Activated B cell treated with CpG ODN at 0.5 μM for 24 hours (primary cell): ENCODE measurements around the gene TMEM51. TPM values are rescaled to one million over a fixed set of nuclear protein-coding genes. Genes with fewer than 3 reads are reported as not detected.

Source experiments
- ATAC-seq: fragments of 200-7000 bp; cut with Tn5 transposase; one replicate; pipeline ENCODE4 v1.10.0; 2021; ENCODE audit warnings: low read depth, mild to moderate bottlenecking, moderate library complexity
- CTCF ChIA-PET: fragments of 350-600 bp; sonication (Branson Sonifier 250); formaldehyde crosslinking; loops from one replicate; lab custom pipeline; 2021; ENCODE audit warnings: antibody characterized with exemption; lab: Charles Lee
- POLR2A ChIA-PET: fragments of 350-600 bp; sonication (Branson Sonifier 250); formaldehyde crosslinking; loops from one replicate; lab custom pipeline; 2021; ENCODE audit warnings: antibody characterized with exemption; lab: Charles Lee
- DNase-seq: peaks from one replicate; pipeline ENCODE4 v3.0.0; 2022
- H3K27ac Mint-ChIP-seq: one replicate; pipeline ENCODE4 v1.8.0; 2020; ENCODE audit warnings: mixed read lengths
- H3K27me3 Mint-ChIP-seq: one replicate; pipeline ENCODE4 v1.8.0; 2021; ENCODE audit warnings: mixed read lengths
- H3K36me3 Mint-ChIP-seq: one replicate; pipeline ENCODE4 v1.8.0; 2021; ENCODE audit warnings: low read depth, mixed read lengths
- H3K4me1 Mint-ChIP-seq: one replicate; pipeline ENCODE4 v1.8.0; 2021; ENCODE audit warnings: mixed read lengths
- H3K4me3 Mint-ChIP-seq: one replicate; pipeline ENCODE4 v1.8.0; 2020; ENCODE audit warnings: mild to moderate bottlenecking, mixed read lengths
- H3K9me3 Mint-ChIP-seq: one replicate; pipeline ENCODE4 v1.8.0; 2020; ENCODE audit warnings: mixed read lengths
- intact Hi-C: fragments of 100-400 bp; cut with micrococcal nuclease; formaldehyde crosslinking; loops from one replicate; pipeline ENCODE4 v1.15.1; 2024
- total RNA-seq: library from RNA; stranded (reverse); gene quantifications from 2 replicates; pipeline ENCODE4 v1.2.3, GENCODE V29; 2022
- TF ChIP-seq, protein P1 (sequence below): fragments of 200-600 bp; IDR thresholded peaks from one replicate; pipeline ENCODE4 v1.8.0; 2022; ENCODE audit warnings: antibody characterized with exemption, mild to moderate bottlenecking

The TMEM51 gene
- total RNA-seq, 1 donor from 2014 or later, result not detected

DNA sequence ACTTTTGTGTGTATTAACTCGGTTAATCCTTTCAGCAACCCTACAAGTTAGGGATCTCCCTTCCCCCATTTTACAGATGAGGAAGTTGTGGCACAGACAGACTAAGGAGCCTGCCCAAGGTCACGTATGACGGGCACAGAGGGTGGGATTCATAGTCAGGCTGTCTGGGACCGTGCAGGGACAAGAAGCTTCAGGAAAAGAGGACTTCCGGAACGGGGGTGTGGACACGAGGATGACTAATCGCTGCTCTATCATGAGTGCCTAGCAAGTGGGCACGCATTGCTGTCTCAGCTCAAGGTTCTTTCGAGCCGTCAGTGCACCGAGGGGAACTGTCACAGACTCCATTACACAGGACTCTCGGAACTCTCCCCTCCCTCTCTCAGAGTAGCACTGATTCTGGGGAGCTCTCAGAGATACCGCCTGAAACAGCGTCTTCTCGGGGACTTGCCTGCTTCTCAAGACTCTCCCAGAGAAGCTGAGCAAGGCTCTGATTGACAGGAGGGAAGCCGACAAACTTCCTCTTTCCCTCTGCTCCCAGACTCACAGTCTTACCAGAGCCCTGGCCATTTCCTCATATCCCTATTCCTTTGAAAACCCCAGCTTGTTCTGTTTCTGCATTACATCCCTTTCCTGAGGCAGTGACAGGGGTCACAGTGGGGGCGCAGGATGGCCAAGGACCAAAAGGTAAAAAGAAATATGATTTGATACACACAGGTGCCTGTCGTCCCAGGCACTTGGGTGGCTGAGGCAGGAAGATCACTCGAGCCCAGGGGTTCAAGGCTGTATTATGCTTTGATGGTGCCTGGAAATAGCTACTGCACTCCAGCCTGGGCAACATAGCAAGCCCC is 107.8 kb downstream of the TMEM51 start:
- POLR2A ChIA-PET, result no interaction called here
- ATAC-seq, result no peak
- Mint-ChIP-seq H3K36me3 (no peaks in the 10 kb centered on the region), H3K4me3 (peak overlapping the region; percentile 52), H3K4me1 (peaks cover 12% of the 10 kb centered on the region), H3K27me3 (peaks cover 28% of the 10 kb centered on the region), H3K27ac (no peak overlapping the region), H3K9me3 (peaks cover 5% of the 10 kb centered on the region)
- intact Hi-C loops, result no loop called here
- DNase-seq, result no peak
- TF ChIP-seq, protein P1, sequence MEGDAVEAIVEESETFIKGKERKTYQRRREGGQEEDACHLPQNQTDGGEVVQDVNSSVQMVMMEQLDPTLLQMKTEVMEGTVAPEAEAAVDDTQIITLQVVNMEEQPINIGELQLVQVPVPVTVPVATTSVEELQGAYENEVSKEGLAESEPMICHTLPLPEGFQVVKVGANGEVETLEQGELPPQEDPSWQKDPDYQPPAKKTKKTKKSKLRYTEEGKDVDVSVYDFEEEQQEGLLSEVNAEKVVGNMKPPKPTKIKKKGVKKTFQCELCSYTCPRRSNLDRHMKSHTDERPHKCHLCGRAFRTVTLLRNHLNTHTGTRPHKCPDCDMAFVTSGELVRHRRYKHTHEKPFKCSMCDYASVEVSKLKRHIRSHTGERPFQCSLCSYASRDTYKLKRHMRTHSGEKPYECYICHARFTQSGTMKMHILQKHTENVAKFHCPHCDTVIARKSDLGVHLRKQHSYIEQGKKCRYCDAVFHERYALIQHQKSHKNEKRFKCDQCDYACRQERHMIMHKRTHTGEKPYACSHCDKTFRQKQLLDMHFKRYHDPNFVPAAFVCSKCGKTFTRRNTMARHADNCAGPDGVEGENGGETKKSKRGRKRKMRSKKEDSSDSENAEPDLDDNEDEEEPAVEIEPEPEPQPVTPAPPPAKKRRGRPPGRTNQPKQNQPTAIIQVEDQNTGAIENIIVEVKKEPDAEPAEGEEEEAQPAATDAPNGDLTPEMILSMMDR, result no peak
- CTCF ChIA-PET, result no interaction called here

DNA sequence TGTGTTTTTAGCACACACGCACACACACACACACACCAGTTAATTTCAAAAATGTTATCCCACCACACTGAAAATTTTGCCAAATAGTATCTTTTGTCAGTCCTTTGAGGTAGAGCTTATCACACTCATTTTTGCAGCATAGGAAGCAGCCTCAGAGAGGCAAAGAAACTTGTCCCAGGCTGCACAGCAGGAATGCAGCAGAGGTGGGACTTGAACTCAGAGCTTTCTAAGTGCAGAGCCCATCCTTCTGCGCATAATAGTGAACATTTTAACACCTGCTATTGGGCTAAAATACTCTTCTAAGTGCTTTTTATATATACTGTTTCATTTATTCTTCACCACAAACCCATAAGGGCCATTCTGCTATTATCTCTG is 108.4 kb downstream of the TMEM51 start:
- DNase-seq, result no peak
- TF ChIP-seq, protein P1, result no peak
- intact Hi-C loops, result no loop called here
- Mint-ChIP-seq H3K27me3 (peaks cover 33% of the 10 kb centered on the region), H3K36me3 (no peaks in the 10 kb centered on the region), H3K9me3 (peaks cover 5% of the 10 kb centered on the region), H3K4me3 (no peak overlapping the region), H3K27ac (no peak overlapping the region), H3K4me1 (peaks cover 12% of the 10 kb centered on the region)
- ChIA-PET CTCF (no interaction called here), POLR2A (no interaction called here)
- ATAC-seq, result no peak

DNA sequence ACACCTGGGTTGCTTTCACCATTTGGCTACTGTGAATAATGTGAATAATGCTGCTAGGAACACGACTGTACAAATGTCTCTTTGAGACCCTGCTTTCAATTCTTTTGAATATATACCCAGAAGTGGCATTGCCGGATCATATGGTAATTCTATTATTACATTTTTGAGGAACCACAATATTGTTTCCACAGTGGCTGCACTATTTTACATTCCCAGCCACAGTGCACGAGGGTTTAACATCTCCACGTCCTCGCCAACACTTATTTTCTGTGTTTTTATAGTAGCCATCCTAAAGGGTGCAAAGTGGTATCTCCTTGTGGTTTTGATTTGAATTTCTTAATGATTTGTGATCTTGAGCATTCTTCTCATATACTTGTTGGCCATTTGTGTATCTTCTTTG is 109.2 kb downstream of the TMEM51 start:
- Mint-ChIP-seq H3K9me3 (peaks cover 5% of the 10 kb centered on the region), H3K27ac (no peak overlapping the region), H3K4me1 (peaks cover 12% of the 10 kb centered on the region), H3K27me3 (peaks cover 33% of the 10 kb centered on the region), H3K36me3 (no peaks in the 10 kb centered on the region), H3K4me3 (no peak overlapping the region)
- ChIA-PET POLR2A (no interaction called here), CTCF (no interaction called here)
- DNase-seq (no peak), ATAC-seq (no peak)
- intact Hi-C loops, result no loop called here
- TF ChIP-seq, protein P1, result no peak

DNA sequence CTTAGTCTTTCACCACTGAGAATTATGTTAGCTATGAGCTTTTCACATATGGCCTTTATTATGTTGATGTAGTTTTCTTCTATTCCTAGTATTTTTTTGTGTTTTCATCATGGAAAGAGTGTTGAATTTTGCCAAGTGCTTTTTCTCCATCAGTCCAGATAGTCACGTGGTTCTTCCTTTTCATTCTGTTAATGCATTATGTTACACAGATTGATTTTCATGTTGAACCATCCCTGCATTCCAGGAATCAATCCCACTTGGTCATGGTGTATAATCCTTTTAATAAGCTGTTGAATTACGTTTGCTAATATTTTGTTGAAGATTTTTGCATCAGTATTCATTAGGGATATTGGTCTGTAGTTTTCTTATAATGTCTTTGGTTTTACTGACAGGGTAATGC is 111.2 kb downstream of the TMEM51 start:
- peaks cover 5% of the 10 kb centered on the region for H3K9me3 Mint-ChIP-seq
- H3K27ac Mint-ChIP-seq, result no peak overlapping the region
- H3K36me3 Mint-ChIP-seq, result no peaks in the 10 kb centered on the region
- peaks cover 41% of the 10 kb centered on the region for H3K27me3 Mint-ChIP-seq
- no peak overlapping the region for H3K4me3 Mint-ChIP-seq
- intact Hi-C loops, result no loop called here
- no peak for ATAC-seq
- TF ChIP-seq, protein P1, result no peak
- ChIA-PET POLR2A (no interaction called here), CTCF (no interaction called here)
- H3K4me1 Mint-ChIP-seq, result peaks cover 12% of the 10 kb centered on the region
- DNase-seq, result no peak

Other genes with a start within 250 kb of the TMEM51 start
- not detected in 2 replicates for gene FHAD1, start 93.5 kb downstream of the TMEM51 start, total RNA-seq